GM13976 (cell line): ENCODE data around the gene PYCR2.

Source experiments
- DNase-seq: peaks from one replicate; pipeline ENCODE4 v3.0.0; 2012; ENCODE audit warnings: low spot score
- CTCF ChIP-seq: IDR thresholded peaks from 2 replicates; pipeline ENCODE4 v1.5.1; 2012; ENCODE audit warnings: borderline replicate concordance, mild to moderate bottlenecking; ENCODE audit not compliant: insufficient read depth; ENCODE audit errors: extremely low read depth, missing control alignments, control extremely low read depth
- in situ Hi-C: fragments of 300-500 bp; cut with MboI; formaldehyde crosslinking; loops from one replicate; pipeline ENCODE4 v1.12.0; 2022; ENCODE audit warnings: low sequenced_read_pairs, mixed read lengths, inconsistent platforms; ENCODE audit not compliant: unreplicated experiment

PYCR2 gene

GRCh38 chr1:225962440-225962975 is 38.5 kb upstream of the PYCR2 start:
- peak; percentile 86 for DNase-seq
- peak; percentile 86 for TF ChIP-seq CTCF
- in situ Hi-C loops = no loop called here

GRCh38 chr1:225961659-225962439 is 37.8 kb upstream of the PYCR2 start:
- in situ Hi-C loops = no loop called here
- no peak for TF ChIP-seq CTCF
- no peak for DNase-seq

- no peak for DNase-seq
- in situ Hi-C loops = no loop called here
Observed at GRCh38 chr1:225958041-225958440, 34.0 kb upstream of the PYCR2 start.

GRCh38 chr1:225954753-225955152 is 30.7 kb upstream of the PYCR2 start:
- in situ Hi-C loops = no loop called here
- no peak for DNase-seq
- no peak for TF ChIP-seq CTCF

More at GRCh38 chr1:225958041-225958440, 34.0 kb upstream of the PYCR2 start:
- TF ChIP-seq CTCF = no peak

- TF ChIP-seq CTCF = no peak
- no peak for DNase-seq
- in situ Hi-C loops = no loop called here
Observed at GRCh38 chr1:225953315-225953714, 29.3 kb upstream of the PYCR2 start.

- no peak for DNase-seq
- in situ Hi-C loops = no loop called here
- TF ChIP-seq CTCF = no peak
Observed at GRCh38 chr1:225950905-225951497, 27.0 kb upstream of the PYCR2 start.

- no peak for TF ChIP-seq CTCF
- in situ Hi-C loops = no loop called here
Observed at GRCh38 chr1:225949041-225949440, 25.0 kb upstream of the PYCR2 start.

More at GRCh38 chr1:225949041-225949440, 25.0 kb upstream of the PYCR2 start:
- no peak for DNase-seq
